Measurements from ENCODE around the gene DDC.
"Not testable (repeated sequence)": the region's sequence is repeated elsewhere in the genome, so short reads cannot be mapped to it uniquely, and the experiment has no call there.

Gene DDC

GRCh38 chr7:50584386-50584785, 19.2 kb upstream of the DDC start:
- ChIA-PET POLR2A (no interaction called here), CTCF (interaction anchor here (1.0 kb wide), 1 partner anchor 13 kb away, joined by 3 read pairs; no protein-coding TSS in a partner anchor)
- DNase-seq (ENCODE audit: low read depth, low spot score), result no peak
- TF ChIP-seq, protein P1, sequence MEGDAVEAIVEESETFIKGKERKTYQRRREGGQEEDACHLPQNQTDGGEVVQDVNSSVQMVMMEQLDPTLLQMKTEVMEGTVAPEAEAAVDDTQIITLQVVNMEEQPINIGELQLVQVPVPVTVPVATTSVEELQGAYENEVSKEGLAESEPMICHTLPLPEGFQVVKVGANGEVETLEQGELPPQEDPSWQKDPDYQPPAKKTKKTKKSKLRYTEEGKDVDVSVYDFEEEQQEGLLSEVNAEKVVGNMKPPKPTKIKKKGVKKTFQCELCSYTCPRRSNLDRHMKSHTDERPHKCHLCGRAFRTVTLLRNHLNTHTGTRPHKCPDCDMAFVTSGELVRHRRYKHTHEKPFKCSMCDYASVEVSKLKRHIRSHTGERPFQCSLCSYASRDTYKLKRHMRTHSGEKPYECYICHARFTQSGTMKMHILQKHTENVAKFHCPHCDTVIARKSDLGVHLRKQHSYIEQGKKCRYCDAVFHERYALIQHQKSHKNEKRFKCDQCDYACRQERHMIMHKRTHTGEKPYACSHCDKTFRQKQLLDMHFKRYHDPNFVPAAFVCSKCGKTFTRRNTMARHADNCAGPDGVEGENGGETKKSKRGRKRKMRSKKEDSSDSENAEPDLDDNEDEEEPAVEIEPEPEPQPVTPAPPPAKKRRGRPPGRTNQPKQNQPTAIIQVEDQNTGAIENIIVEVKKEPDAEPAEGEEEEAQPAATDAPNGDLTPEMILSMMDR (IDR thresholded peaks at IDR 0.05; ENCODE audit: insufficient read depth, low read length, missing control alignments), result no peak
- no peak overlapping the region for H3K4me3 ChIP-seq (ENCODE audit: low read depth, low read length)

GRCh38 chr7:50583295-50583694, 18.1 kb upstream of the DDC start:
- DNase-seq (ENCODE audit: low read depth, low spot score); CTCF ChIA-PET; POLR2A ChIA-PET; H3K4me3 ChIP-seq (ENCODE audit: low read depth, low read length): not testable (repeated sequence)

DNA sequence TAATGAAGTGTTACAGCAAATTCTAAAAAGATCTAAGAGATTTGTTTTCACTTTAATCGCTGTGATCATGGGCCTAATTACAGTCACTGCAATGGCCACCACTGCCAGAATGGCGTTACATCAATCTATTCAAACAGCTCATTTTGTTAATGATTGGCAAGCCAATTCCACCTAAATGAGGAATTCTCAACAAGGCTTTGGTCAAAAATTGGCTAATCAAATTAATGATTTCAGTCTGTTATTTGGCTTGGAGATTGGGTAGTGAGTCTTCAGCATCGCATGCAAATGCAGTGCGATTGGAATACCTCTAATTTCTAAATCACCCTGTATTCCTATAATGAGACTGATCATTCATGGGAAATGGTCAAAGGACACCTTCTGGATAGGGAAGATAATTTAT, 17.1 kb upstream of the DDC start:
- POLR2A ChIA-PET; CTCF ChIA-PET; DNase-seq (ENCODE audit: low read depth, low spot score): not testable (repeated sequence)

GRCh38 chr7:50580666-50581065, 15.5 kb upstream of the DDC start:
- DNase-seq (ENCODE audit: low read depth, low spot score), result not testable (repeated sequence)

More for the DNA sequence above, 17.1 kb upstream of the DDC start:
- not testable (repeated sequence) for H3K4me3 ChIP-seq (ENCODE audit: low read depth, low read length)

DNA sequence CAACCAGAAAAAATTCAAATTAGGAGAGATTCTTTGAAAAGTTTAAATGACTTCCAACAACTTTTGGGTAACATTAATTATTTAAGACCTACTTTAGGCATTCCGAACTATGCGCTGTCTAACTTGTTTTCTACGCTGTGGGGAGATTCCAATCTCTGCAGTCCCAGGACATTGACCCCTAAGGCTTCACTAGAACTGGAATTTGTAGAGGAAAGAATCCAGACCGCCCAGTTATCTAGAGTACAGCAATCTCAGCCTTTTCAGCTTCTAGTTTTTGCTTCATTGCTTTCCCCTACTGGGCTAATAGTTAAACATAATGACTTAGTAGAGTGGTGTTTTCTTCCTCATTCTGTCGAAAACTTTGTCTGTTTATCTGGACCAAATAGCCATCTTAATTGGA, 14.9 kb upstream of the DDC start:
- TF ChIP-seq, protein P1 (IDR thresholded peaks at IDR 0.05; ENCODE audit: insufficient read depth, low read length, missing control alignments), result no peak
- CTCF ChIA-PET, result no interaction called here
- POLR2A ChIA-PET, result no interaction called here
- DNase-seq (ENCODE audit: low read depth, low spot score), result no peak
- no peak overlapping the region for H3K4me3 ChIP-seq (ENCODE audit: low read depth, low read length)

More at GRCh38 chr7:50580666-50581065, 15.5 kb upstream of the DDC start:
- H3K4me3 ChIP-seq (ENCODE audit: low read depth, low read length); POLR2A ChIA-PET: not testable (repeated sequence)
- CTCF ChIA-PET, result interaction anchor here (0.6 kb wide), 1 partner anchor 560 kb away, joined by 3 read pairs; no protein-coding TSS in a partner anchor

GRCh38 chr7:50578105-50578504, 12.9 kb upstream of the DDC start:
- DNase-seq (ENCODE audit: low read depth, low spot score); H3K4me3 ChIP-seq (ENCODE audit: low read depth, low read length); POLR2A ChIA-PET; CTCF ChIA-PET: not testable (repeated sequence)

DNA sequence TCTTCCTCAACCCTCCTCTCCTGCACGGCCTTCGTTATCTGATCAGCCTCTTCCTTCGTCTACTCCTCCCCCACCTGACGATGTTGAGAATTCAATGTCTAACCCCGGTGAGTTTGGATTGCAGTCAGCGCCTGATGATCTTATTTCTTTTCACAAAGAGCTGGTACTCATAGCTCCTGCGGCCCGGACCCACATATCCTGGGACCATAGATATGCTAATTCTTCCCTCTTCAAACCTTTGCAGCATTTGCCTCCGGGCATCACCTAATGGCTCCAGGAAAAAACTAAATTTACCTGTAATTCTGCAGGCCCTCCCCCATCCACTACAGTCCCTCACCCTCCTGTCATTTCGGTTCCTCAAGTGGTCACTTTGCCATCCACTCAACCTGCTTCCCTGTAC, 12.4 kb upstream of the DDC start:
- DNase-seq (ENCODE audit: low read depth, low spot score), result no peak
- TF ChIP-seq, protein P1 (IDR thresholded peaks at IDR 0.05; ENCODE audit: insufficient read depth, low read length, missing control alignments), result no peak
- ChIA-PET CTCF (no interaction called here), POLR2A (no interaction called here)
- no peak overlapping the region for H3K4me3 ChIP-seq (ENCODE audit: low read depth, low read length)

- CTCF ChIA-PET; H3K4me3 ChIP-seq (ENCODE audit: low read depth, low read length); DNase-seq (ENCODE audit: low read depth, low spot score); POLR2A ChIA-PET: not testable (repeated sequence)
Measured at GRCh38 chr7:50576388-50576787, 11.2 kb upstream of the DDC start.

DNA sequence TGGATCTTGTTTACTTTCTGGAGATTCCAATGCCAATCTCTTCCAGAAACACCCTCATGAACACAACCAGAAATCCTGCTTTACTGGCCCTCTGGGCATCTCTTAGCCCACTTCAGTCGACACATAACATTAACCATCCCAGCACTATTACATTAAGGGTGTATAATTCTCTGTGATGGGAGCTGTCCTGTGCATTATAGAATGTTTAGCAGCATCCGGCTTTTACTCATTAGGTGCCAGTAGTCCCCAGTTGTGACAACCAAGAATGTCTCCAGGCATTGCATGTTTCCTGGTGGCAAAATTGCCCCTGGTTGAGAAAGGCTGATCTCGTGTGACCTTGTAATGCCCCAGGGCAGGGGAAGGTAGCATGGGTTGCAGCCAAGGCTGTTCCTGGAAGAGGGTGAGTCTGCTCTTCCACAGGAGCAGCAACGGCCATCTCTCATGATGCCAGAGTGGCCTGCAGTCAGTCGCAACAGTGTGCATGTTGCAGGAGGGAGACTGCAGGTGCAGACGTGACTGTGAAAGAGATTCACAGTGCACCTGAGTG, 2.6 kb upstream of the DDC start:
- no peak for DNase-seq (ENCODE audit: low read depth, low spot score)
- CTCF ChIA-PET, result no interaction called here
- TF ChIP-seq, protein P1 (IDR thresholded peaks at IDR 0.05; ENCODE audit: insufficient read depth, low read length, missing control alignments), result no peak
- no peak overlapping the region for H3K4me3 ChIP-seq (ENCODE audit: low read depth, low read length)
- POLR2A ChIA-PET, result no interaction called here
